Fibroblast of the aortic adventitia (primary cell): ENCODE data around the gene TGOLN2. TPM values are rescaled to one million over a fixed set of nuclear protein-coding genes. Genes with fewer than 3 reads are reported as not detected.

Experiments used
- DNase-seq: peaks from one replicate; pipeline ENCODE4 v3.0.0-alpha.2; 2010; ENCODE audit warnings: low read depth
- H3K4me3 ChIP-seq: 2 replicates; pipeline ENCODE4 v1.5.1; 2011; ENCODE audit warnings: low read depth, mild to moderate bottlenecking, control low read depth, low read length, moderate library complexity
- small RNA-seq: library from RNA; depleted of rRNA; stranded (forward); fragments of <200 nt; gene quantifications from one replicate; pipeline ENCODE3, GENCODE V24; 2012
- total RNA-seq: library from RNA; depleted of rRNA; stranded (reverse); fragments of >200 nt; gene quantifications from 2 replicates; pipeline ENCODE4 v1.2.3, GENCODE V29; 2012; ENCODE audit warnings: low replicate concordance
- TF ChIP-seq, protein P1 (sequence below): IDR thresholded peaks from 2 replicates; pipeline ENCODE4 v1.5.1; 2011; ENCODE audit warnings: mild to moderate bottlenecking, low read length, control low read depth, inconsistent platforms; ENCODE audit not compliant: insufficient read depth

Gene TGOLN2
- total RNA-seq, 1 donor, result 112 TPM

- TF ChIP-seq, protein P1, sequence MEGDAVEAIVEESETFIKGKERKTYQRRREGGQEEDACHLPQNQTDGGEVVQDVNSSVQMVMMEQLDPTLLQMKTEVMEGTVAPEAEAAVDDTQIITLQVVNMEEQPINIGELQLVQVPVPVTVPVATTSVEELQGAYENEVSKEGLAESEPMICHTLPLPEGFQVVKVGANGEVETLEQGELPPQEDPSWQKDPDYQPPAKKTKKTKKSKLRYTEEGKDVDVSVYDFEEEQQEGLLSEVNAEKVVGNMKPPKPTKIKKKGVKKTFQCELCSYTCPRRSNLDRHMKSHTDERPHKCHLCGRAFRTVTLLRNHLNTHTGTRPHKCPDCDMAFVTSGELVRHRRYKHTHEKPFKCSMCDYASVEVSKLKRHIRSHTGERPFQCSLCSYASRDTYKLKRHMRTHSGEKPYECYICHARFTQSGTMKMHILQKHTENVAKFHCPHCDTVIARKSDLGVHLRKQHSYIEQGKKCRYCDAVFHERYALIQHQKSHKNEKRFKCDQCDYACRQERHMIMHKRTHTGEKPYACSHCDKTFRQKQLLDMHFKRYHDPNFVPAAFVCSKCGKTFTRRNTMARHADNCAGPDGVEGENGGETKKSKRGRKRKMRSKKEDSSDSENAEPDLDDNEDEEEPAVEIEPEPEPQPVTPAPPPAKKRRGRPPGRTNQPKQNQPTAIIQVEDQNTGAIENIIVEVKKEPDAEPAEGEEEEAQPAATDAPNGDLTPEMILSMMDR, result no peak
- DNase-seq, result peak; percentile 43
- H3K4me3 ChIP-seq, result no peak overlapping the region
Observed at GRCh38 chr2:85276571-85277118, 51.1 kb downstream of the TGOLN2 start.

GRCh38 chr2:85275984-85276540, 51.7 kb downstream of the TGOLN2 start:
- TF ChIP-seq, protein P1, result no peak
- peak overlapping the region; percentile 55 for H3K4me3 ChIP-seq
- peak; percentile 56 for DNase-seq

GRCh38 chr2:85273738-85274731, 53.8 kb downstream of the TGOLN2 start:
- TF ChIP-seq, protein P1, result no peak
- H3K4me3 ChIP-seq, result no peak overlapping the region
- peak; percentile 78 for DNase-seq

- TF ChIP-seq, protein P1, result no peak
- DNase-seq, result no peak
- no peak overlapping the region for H3K4me3 ChIP-seq
Observed at GRCh38 chr2:85272357-85272756, 55.4 kb downstream of the TGOLN2 start.

DNA sequence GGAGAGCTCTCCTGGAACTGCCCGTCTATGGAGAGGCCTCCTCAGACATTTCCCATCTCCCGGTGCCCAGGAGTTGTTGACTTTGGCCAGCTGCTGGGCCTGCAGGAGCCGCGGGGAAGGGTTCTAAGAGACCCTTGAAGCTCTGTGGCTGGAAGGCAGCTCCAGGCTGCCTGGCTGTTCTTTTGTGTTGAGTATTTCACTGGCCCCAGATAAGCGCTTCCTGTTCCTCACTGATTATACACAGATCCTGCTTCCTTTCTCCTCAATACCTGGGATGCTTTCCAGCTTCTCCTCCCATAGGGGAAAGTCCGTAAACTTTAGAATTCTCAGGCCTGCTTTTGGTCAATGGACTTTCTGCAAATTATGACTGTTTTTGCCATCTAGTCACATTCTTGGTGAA, 57.8 kb downstream of the TGOLN2 start:
- no peak overlapping the region for H3K4me3 ChIP-seq
- TF ChIP-seq, protein P1, result no peak
- DNase-seq, result peak; percentile 90

Small RNA genes lying within 50 kb of the gene (small RNA-seq; reads per million reads assigned to genes)
- gene AC062037.1, result not detected
- gene RF00019, result not detected
- gene RN7SL113P, result not detected

Other genes with a start within 250 kb of the TGOLN2 start
- 3.5 and 3.7 TPM in 2 replicates for gene TCF7L1, start 194.6 kb downstream of the TGOLN2 start, total RNA-seq
- 31.2 and 60.1 TPM in 2 replicates for gene RETSAT, start 26.5 kb upstream of the TGOLN2 start, total RNA-seq
- gene ELMOD3, start 26.8 kb upstream of the TGOLN2 start, total RNA-seq, result 9.0 and 19.3 TPM in 2 replicates
- 131 and 144 TPM in 2 replicates for gene CAPG, start 82.4 kb upstream of the TGOLN2 start, total RNA-seq
- 0.27 TPM in 1 of 2 replicates, not detected in the other for gene SH2D6, start 90.7 kb upstream of the TGOLN2 start, total RNA-seq
- gene MAT2A, start 211.2 kb upstream of the TGOLN2 start, total RNA-seq, result 161 and 179 TPM in 2 replicates
- gene GGCX, start 233.5 kb upstream of the TGOLN2 start, total RNA-seq, result 26.7 and 43.3 TPM in 2 replicates
- 0.54 and 1.7 TPM in 2 replicates for gene VAMP8, start 249.6 kb upstream of the TGOLN2 start, total RNA-seq